AG09309 (cell line): Measurements from ENCODE around the gene LMOD1.

Experiments
- DNase-seq: peaks from one replicate; pipeline ENCODE4 v3.0.0-alpha.2; 2010; ENCODE audit warnings: low read depth
- H3K4me3 ChIP-seq: 2 replicates; pipeline ENCODE4 v1.5.1; 2011; ENCODE audit warnings: mild to moderate bottlenecking, low read depth, low read length, moderate library complexity; ENCODE audit not compliant: control insufficient read depth
- CTCF ChIP-seq: IDR thresholded peaks from 2 replicates; pipeline ENCODE4 v1.5.1; 2011; ENCODE audit warnings: mild to moderate bottlenecking, low read depth, low read length, inconsistent platforms; ENCODE audit not compliant: insufficient read depth, control insufficient read depth; ENCODE audit errors: missing control alignments

Gene LMOD1

GRCh38 chr1:201928266-201928665, 18.1 kb downstream of the LMOD1 start:
- DNase-seq, result no peak
- TF ChIP-seq CTCF, result no peak
- no peak overlapping the region for H3K4me3 ChIP-seq

GRCh38 chr1:201925981-201926645, 20.2 kb downstream of the LMOD1 start:
- H3K4me3 ChIP-seq, result no peak overlapping the region
- no peak for DNase-seq
- no peak for TF ChIP-seq CTCF

- no peak overlapping the region for H3K4me3 ChIP-seq
- no peak for DNase-seq
- no peak for TF ChIP-seq CTCF
These were observed 21.1 kb downstream of the LMOD1 start for GRCh38 chr1:201925301-201925567.

DNA sequence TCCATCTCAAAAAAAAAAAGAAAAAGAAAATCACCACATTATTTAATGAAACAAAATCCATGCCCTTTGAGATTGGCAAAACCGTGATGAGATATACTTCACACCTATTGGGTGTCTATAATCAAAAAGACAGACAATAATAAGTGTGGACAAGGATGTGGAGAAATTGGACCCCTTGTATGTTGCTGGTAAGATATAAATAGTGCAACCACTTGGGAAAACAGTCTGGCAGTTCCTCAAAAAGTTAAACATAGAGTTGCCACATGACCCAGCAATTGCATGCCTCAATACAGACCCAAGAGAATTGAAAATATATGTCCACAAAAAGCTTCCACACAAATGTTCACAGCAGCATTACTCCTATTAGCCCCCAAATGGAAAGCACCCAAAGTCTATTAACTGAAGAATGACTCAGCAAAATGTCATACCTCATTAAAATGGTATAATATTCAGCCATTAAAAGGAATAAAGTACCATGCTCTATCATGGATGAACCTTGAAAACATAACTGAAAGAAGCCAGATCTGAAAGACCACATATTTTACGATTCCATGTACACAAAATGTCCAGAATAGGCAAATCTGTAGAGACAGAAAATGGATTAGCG, 24.3 kb downstream of the LMOD1 start:
- DNase-seq, result no peak
- TF ChIP-seq CTCF, result no peak
- no peak overlapping the region for H3K4me3 ChIP-seq

DNA sequence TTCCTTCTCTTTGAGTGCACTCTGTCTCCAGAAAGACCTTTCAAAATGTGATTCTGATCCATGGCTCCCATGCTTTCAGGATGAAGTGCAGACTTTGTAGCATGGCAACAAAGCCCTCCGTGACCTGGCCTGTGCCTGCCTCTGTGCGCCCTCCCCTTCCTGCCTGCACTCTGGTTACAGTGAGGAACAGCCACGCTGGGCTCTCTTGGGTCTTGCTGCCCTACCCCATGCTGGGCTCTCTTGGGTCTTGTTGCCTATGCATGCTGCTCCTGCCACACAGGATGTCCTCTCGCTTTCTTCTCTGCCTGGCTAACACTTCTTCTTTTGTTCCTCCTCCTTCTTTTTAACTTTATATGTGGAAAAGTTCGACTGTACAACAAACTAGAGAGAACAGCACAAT, 28.0 kb downstream of the LMOD1 start:
- TF ChIP-seq CTCF, result no peak
- H3K4me3 ChIP-seq, result no peak overlapping the region
- no peak for DNase-seq

- DNase-seq, result peak; percentile 67
- TF ChIP-seq CTCF, result no peak
- H3K4me3 ChIP-seq, result no peak overlapping the region
These were observed 28.9 kb downstream of the LMOD1 start for GRCh38 chr1:201917362-201918033.
